ENCODE results near the gene RNASEH2B. TPM values are rescaled to one million over a fixed set of nuclear protein-coding genes. Genes with fewer than 3 reads are reported as not detected.

RNASEH2B gene
- total RNA-seq (96.0 TPM), polyA plus RNA-seq (100 to 1,000 TPM; 149 to 205 (median 183) TPM)

DNA sequence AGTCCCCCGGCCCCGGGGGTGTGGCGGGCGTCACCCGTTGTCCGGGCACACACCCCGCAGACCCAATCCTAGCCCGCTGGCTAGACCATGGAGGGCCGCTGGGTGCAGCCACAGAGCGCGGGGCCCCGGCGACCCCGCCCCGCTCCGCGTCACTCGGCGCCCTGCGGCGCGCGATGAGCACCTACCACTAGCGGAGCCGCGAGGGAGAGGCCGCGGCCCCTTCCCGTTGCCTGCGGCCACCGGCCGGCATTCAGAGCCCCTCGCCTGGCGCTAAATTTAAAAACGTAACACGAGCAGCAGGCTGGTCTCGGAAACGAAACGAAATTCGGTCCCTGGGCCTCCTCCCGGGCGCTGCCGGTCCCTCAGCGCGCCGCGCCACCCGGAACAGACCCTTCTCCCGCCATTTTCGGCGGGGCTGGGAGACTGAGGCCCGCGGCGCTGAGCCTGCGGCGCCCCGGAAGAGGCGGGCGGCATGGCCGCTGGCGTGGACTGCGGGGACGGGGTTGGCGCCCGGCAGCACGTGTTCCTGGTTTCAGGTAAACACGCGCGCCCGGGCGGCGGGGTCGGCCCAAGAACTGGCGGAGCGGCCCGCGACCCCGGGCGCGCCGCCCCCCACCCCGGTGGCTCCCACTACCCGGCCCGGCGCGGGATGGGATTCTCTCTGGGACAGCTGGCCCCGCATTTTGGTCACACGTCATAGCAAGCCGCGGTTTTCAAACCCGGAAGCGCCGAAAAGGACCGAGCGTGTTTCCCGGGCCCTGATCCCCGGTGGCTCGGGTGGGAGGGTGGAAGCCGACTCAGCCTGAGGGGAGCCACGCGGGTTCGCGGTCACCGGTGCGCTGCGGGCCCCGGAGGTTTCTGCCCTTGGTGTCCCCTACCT lies at the start of gene RNASEH2B:
Gene RNASEH2B (plus strand): TSS at position 187 of the 880 bp plus-strand sequence. CDS start 286 bp downstream, at position 473.
- no peaks in the 10 kb centered on the region for H3K27me3 Mint-ChIP-seq
- peak within 1 kb of the TSS; percentile 84 to 96 (median 86) for H3K4me3 Mint-ChIP-seq
- H3K9me3 Mint-ChIP-seq, result no peaks in the 10 kb centered on the region
- Histone ChIP-seq H3K4me1 (ENCODE audit: control insufficient read depth, insufficient read depth, low read length, poor library complexity, severe bottlenecking) (peaks cover 50% of the 10 kb centered on the region), H3K27me3 (ENCODE audit: control insufficient read depth, insufficient read depth, low read length) (no peaks in the 10 kb centered on the region), H3K36me3 (ENCODE audit: control insufficient read depth, insufficient read depth, low read length) (no peaks in the 10 kb centered on the region), H3K27ac (ENCODE audit: insufficient read depth, low read length, poor library complexity, severe bottlenecking) (peak within 1 kb of the TSS; percentile 96), H3K4me3 (ENCODE audit: low read depth, low read length) (peak within 1 kb of the TSS; percentile 97), H3K9me3 (ENCODE audit: control insufficient read depth in 2 of 2, low read length in 2 of 2) (no peaks in the 10 kb centered on the region)
- ATAC-seq (ENCODE audit: low read depth in 2 of 2) (peak; percentile 71 to 73), DNase-seq (peak; percentile 68 to 88 (median 78))
- H3K36me3 Mint-ChIP-seq, result peaks cover 6% of the 10 kb centered on the region
- H3K4me1 Mint-ChIP-seq, result peaks cover 24 to 51% (median 31%) of the 10 kb centered on the region in 4 donors
- peak within 1 kb of the TSS; percentile 74 to 99 (median 80) for H3K27ac Mint-ChIP-seq

- Mint-ChIP-seq H3K9me3 (peaks cover 4 to 18% (median 13%) of the 10 kb centered on the region in 7 donors), H3K4me3 (no peak overlapping the region), H3K27ac (no peak overlapping the region), H3K4me1 (peaks cover 0 to 6% (median 2%) of the 10 kb centered on the region in 4 donors), H3K36me3 (no peaks in the 10 kb centered on the region), H3K27me3 (peaks cover 45% of the 10 kb centered on the region)
- no peaks in the 10 kb centered on the region for H3K9me3 ChIP-seq (ENCODE audit: control insufficient read depth in 2 of 2, low read length in 2 of 2)
- H3K27me3 ChIP-seq (ENCODE audit: control insufficient read depth, insufficient read depth, low read length), result peaks cover 3% of the 10 kb centered on the region
- H3K4me3 ChIP-seq (ENCODE audit: low read depth, low read length), result no peak overlapping the region
- H3K4me1 ChIP-seq (ENCODE audit: control insufficient read depth, insufficient read depth, low read length, poor library complexity, severe bottlenecking), result no peaks in the 10 kb centered on the region
- no peak overlapping the region for H3K27ac ChIP-seq (ENCODE audit: insufficient read depth, low read length, poor library complexity, severe bottlenecking)
- DNase-seq, result no peak
- H3K36me3 ChIP-seq (ENCODE audit: control insufficient read depth, insufficient read depth, low read length), result no peaks in the 10 kb centered on the region
- no peak for ATAC-seq (ENCODE audit: low read depth in 2 of 2)
Observed at GRCh38 chr13:50864492-50864891, 45.1 kb upstream of the RNASEH2B start.

DNA sequence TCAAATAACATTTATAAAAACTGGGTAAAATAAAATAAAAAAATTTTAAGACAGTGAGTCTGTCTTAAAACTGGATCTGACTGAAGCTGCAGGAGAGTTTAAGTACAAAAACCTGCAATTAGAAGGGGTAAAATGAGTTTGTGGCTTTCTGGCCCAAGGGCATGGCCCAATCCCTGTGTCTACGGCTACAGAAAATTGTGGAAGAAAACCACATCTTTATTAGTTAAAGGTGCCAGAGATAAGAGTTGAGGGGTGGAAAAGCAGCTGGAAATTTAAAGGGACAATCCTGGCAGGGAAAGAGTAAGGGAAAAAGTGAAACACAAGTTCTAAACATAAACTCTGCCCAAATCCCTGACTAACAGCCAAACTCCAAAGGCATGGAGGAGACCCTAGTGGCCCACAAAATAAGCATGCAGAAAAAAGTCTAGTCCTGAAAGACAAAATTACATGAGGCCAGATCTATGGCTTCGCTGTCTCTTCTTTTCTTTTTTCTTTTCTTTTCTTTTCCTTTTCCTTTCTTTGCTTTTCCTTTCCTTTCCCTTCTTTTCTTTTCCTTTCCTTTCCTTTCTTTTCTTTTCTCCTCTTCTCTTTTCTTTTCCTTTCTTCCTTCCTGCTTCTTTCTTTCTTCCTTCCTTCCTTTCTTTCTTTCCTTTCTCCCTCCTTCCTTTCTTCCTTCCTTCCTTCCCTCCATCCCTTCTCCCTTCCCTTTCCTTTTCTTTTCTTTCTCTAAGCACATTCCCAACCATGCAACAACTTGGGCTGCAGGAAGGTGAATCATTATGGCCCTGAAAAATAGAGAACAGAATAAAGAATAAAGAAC lies 42.6 kb upstream of the RNASEH2B start:
- Mint-ChIP-seq H3K27me3 (peaks cover 37% of the 10 kb centered on the region), H3K9me3 (peaks cover 0 to 5% (median 0%) of the 10 kb centered on the region in 7 donors), H3K27ac (no peak overlapping the region), H3K4me3 (no peak overlapping the region), H3K36me3 (no peaks in the 10 kb centered on the region), H3K4me1 (no peaks in the 10 kb centered on the region)
- H3K27ac ChIP-seq (ENCODE audit: insufficient read depth, low read length, poor library complexity, severe bottlenecking), result no peak overlapping the region
- no peak for DNase-seq
- no peak for ATAC-seq (ENCODE audit: low read depth in 2 of 2)
- no peaks in the 10 kb centered on the region for H3K36me3 ChIP-seq (ENCODE audit: control insufficient read depth, insufficient read depth, low read length)
- H3K4me1 ChIP-seq (ENCODE audit: control insufficient read depth, insufficient read depth, low read length, poor library complexity, severe bottlenecking), result no peaks in the 10 kb centered on the region
- H3K9me3 ChIP-seq (ENCODE audit: control insufficient read depth in 2 of 2, low read length in 2 of 2), result no peaks in the 10 kb centered on the region
- H3K4me3 ChIP-seq (ENCODE audit: low read depth, low read length), result no peak overlapping the region
- H3K27me3 ChIP-seq (ENCODE audit: control insufficient read depth, insufficient read depth, low read length), result peaks cover 3% of the 10 kb centered on the region

DNA sequence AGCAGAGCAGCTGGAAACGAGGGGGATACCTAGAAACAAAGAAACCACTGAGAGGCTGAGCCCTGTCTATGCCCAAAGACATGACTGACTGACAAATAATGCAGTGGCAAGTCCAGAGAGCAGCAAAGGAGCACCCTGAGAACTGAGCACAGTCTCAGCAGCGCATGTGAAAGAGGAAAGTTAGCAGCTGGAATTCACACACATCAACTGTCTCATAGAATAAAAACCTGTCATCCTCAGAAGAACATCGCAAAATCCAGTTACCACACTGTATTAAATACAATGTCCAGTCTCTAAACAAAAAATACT lies 42.0 kb upstream of the RNASEH2B start:
- no peaks in the 10 kb centered on the region for H3K36me3 Mint-ChIP-seq
- peaks cover 0 to 5% (median 0%) of the 10 kb centered on the region in 7 donors for H3K9me3 Mint-ChIP-seq
- Histone ChIP-seq H3K27ac (ENCODE audit: insufficient read depth, low read length, poor library complexity, severe bottlenecking) (no peak overlapping the region), H3K4me1 (ENCODE audit: control insufficient read depth, insufficient read depth, low read length, poor library complexity, severe bottlenecking) (no peaks in the 10 kb centered on the region), H3K4me3 (ENCODE audit: low read depth, low read length) (no peak overlapping the region), H3K9me3 (ENCODE audit: control insufficient read depth in 2 of 2, low read length in 2 of 2) (no peaks in the 10 kb centered on the region), H3K27me3 (ENCODE audit: control insufficient read depth, insufficient read depth, low read length) (peaks cover 3% of the 10 kb centered on the region), H3K36me3 (ENCODE audit: control insufficient read depth, insufficient read depth, low read length) (no peaks in the 10 kb centered on the region)
- no peaks in the 10 kb centered on the region for H3K4me1 Mint-ChIP-seq
- no peak overlapping the region for H3K27ac Mint-ChIP-seq
- H3K4me3 Mint-ChIP-seq, result no peak overlapping the region
- H3K27me3 Mint-ChIP-seq, result peaks cover 37% of the 10 kb centered on the region
- ATAC-seq (ENCODE audit: low read depth in 2 of 2) (no peak), DNase-seq (no peak)

DNA sequence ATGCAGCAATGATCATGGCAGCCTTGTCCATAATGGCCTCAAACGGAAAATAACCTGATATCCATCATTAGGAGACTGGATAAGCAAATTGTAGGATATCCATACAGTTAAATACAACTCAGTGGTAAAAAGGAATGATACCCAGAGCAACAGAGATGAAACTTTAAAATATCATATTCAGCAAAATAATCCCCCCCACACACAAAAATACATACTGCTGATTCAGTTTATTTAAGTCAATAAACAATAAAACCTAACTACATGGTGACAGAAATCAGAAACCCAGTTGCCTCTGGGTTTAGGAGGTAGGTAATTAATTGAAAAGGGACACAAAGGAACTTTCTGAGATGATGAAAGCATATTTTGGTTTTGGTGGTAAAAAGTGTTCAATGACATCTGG lies 38.2 kb upstream of the RNASEH2B start:
- Mint-ChIP-seq H3K27ac (no peak overlapping the region), H3K36me3 (no peaks in the 10 kb centered on the region), H3K9me3 (no peaks in the 10 kb centered on the region), H3K4me1 (peaks cover 0 to 4% (median 0%) of the 10 kb centered on the region in 4 donors), H3K4me3 (no peak overlapping the region), H3K27me3 (peaks cover 21% of the 10 kb centered on the region)
- ATAC-seq (ENCODE audit: low read depth in 2 of 2), result no peak
- DNase-seq, result no peak
- Histone ChIP-seq H3K27ac (ENCODE audit: insufficient read depth, low read length, poor library complexity, severe bottlenecking) (no peak overlapping the region), H3K4me1 (ENCODE audit: control insufficient read depth, insufficient read depth, low read length, poor library complexity, severe bottlenecking) (no peaks in the 10 kb centered on the region), H3K36me3 (ENCODE audit: control insufficient read depth, insufficient read depth, low read length) (no peaks in the 10 kb centered on the region), H3K9me3 (ENCODE audit: control insufficient read depth in 2 of 2, low read length in 2 of 2) (no peaks in the 10 kb centered on the region), H3K27me3 (ENCODE audit: control insufficient read depth, insufficient read depth, low read length) (no peaks in the 10 kb centered on the region), H3K4me3 (ENCODE audit: low read depth, low read length) (no peak overlapping the region)

- Histone ChIP-seq H3K4me3 (ENCODE audit: low read depth, low read length) (no peak overlapping the region), H3K4me1 (ENCODE audit: control insufficient read depth, insufficient read depth, low read length, poor library complexity, severe bottlenecking) (no peaks in the 10 kb centered on the region), H3K9me3 (ENCODE audit: control insufficient read depth in 2 of 2, low read length in 2 of 2) (no peaks in the 10 kb centered on the region), H3K27ac (ENCODE audit: insufficient read depth, low read length, poor library complexity, severe bottlenecking) (no peak overlapping the region), H3K36me3 (ENCODE audit: control insufficient read depth, insufficient read depth, low read length) (no peaks in the 10 kb centered on the region), H3K27me3 (ENCODE audit: control insufficient read depth, insufficient read depth, low read length) (no peaks in the 10 kb centered on the region)
- ATAC-seq (ENCODE audit: low read depth in 2 of 2) (no peak), DNase-seq (no peak)
- no peak overlapping the region for H3K4me3 Mint-ChIP-seq
- no peak overlapping the region for H3K27ac Mint-ChIP-seq
- H3K9me3 Mint-ChIP-seq, result no peaks in the 10 kb centered on the region
- H3K36me3 Mint-ChIP-seq, result no peaks in the 10 kb centered on the region
- H3K4me1 Mint-ChIP-seq, result peaks cover 0 to 4% (median 2%) of the 10 kb centered on the region in 4 donors
- H3K27me3 Mint-ChIP-seq, result peaks cover 3% of the 10 kb centered on the region
Observed at GRCh38 chr13:50873467-50873866, 36.1 kb upstream of the RNASEH2B start.

GRCh38 chr13:50873991-50874390 lies 35.6 kb upstream of the RNASEH2B start:
- ATAC-seq (ENCODE audit: low read depth in 2 of 2), result no peak
- Histone ChIP-seq H3K9me3 (ENCODE audit: control insufficient read depth in 2 of 2, low read length in 2 of 2) (no peaks in the 10 kb centered on the region), H3K4me1 (ENCODE audit: control insufficient read depth, insufficient read depth, low read length, poor library complexity, severe bottlenecking) (no peaks in the 10 kb centered on the region), H3K27me3 (ENCODE audit: control insufficient read depth, insufficient read depth, low read length) (no peaks in the 10 kb centered on the region), H3K4me3 (ENCODE audit: low read depth, low read length) (no peak overlapping the region), H3K27ac (ENCODE audit: insufficient read depth, low read length, poor library complexity, severe bottlenecking) (no peak overlapping the region), H3K36me3 (ENCODE audit: control insufficient read depth, insufficient read depth, low read length) (no peaks in the 10 kb centered on the region)
- Mint-ChIP-seq H3K4me3 (no peak overlapping the region), H3K27ac (no peak overlapping the region), H3K9me3 (no peaks in the 10 kb centered on the region), H3K4me1 (peaks cover 0 to 4% (median 2%) of the 10 kb centered on the region in 4 donors), H3K36me3 (no peaks in the 10 kb centered on the region), H3K27me3 (no peaks in the 10 kb centered on the region)
- DNase-seq, result no peak

Data from CD4-positive, CD25-positive, alpha-beta regulatory T cell (primary cell).